Osteoblast (primary cell): ENCODE results near the gene INTS7. TPM values are rescaled to one million over a fixed set of nuclear protein-coding genes. Genes with fewer than 3 reads are reported as not detected.
A peak's percentile ranks its signal among the peaks of the same experiment; 100 is the strongest.

Source experiments
- DNase-seq: peaks from one replicate; pipeline ENCODE4 v3.0.0; 2011; ENCODE audit warnings: low spot score, mixed read lengths; ENCODE audit not compliant: insufficient read length; ENCODE audit errors: missing footprints
- H2AFZ ChIP-seq: 2 replicates; pipeline ENCODE4 v1.6.0; 2011; ENCODE audit warnings: mild to moderate bottlenecking, low read length
- H3K27ac ChIP-seq: 2 replicates; pipeline ENCODE4 v1.5.1; 2011; ENCODE audit warnings: mild to moderate bottlenecking, low read depth, low read length, moderate library complexity
- H3K27me3 ChIP-seq: 2 replicates; pipeline ENCODE4 v1.6.0; 2012; ENCODE audit warnings: mild to moderate bottlenecking, control low read depth, inconsistent platforms, low read length, moderate library complexity; ENCODE audit not compliant: insufficient read depth
- H3K36me3 ChIP-seq: 2 replicates; pipeline ENCODE4 v1.5.1; 2011; ENCODE audit warnings: mild to moderate bottlenecking, low read length, control low read depth, moderate library complexity; ENCODE audit not compliant: insufficient read depth
- H3K4me1 ChIP-seq: 2 replicates; pipeline ENCODE4 v1.5.1; 2011; ENCODE audit warnings: mild to moderate bottlenecking, low read length, control low read depth, moderate library complexity; ENCODE audit not compliant: insufficient read depth
- H3K4me2 ChIP-seq: 2 replicates; pipeline ENCODE4 v1.6.0; 2011; ENCODE audit warnings: mild to moderate bottlenecking, low read length; ENCODE audit not compliant: insufficient read depth
- H3K4me3 ChIP-seq: fragments of 200-600 bp; sonication (generic); 3 replicates; pipeline ENCODE4 v1.5.1; 2012; ENCODE audit warnings: mild to moderate bottlenecking, low read length, inconsistent platforms; ENCODE audit not compliant: insufficient read depth
- H3K79me2 ChIP-seq: 2 replicates; pipeline ENCODE4 v1.6.0; 2012; ENCODE audit warnings: mild to moderate bottlenecking, low read length, control low read depth, inconsistent platforms; ENCODE audit not compliant: insufficient read depth
- H3K9me3 ChIP-seq: 2 replicates; pipeline ENCODE4 v1.5.1; 2011; ENCODE audit warnings: low read depth, low read length, control low read depth
- H4K20me1 ChIP-seq: 2 replicates; pipeline ENCODE4 v1.6.0; 2012; ENCODE audit warnings: mild to moderate bottlenecking, low read length, control low read depth; ENCODE audit not compliant: insufficient read depth
- CTCF ChIP-seq: IDR thresholded peaks from 2 replicates; pipeline ENCODE4 v1.5.1; 2011; ENCODE audit warnings: mild to moderate bottlenecking, low read depth, low read length, moderate library complexity; ENCODE audit errors: extremely low read depth
- total RNA-seq: library from RNA; depleted of rRNA; stranded (reverse); fragments of >200 nt; gene quantifications from 2 replicates; pipeline ENCODE4 v1.2.3, GENCODE V29; 2012

The INTS7 gene
- total RNA-seq, result 20.3 and 21.5 TPM in 2 replicates

- Histone ChIP-seq H3K4me2 (peak within 1 kb of the TSS; percentile 95), H2AFZ (peak within 1 kb of the TSS; percentile 98), H3K4me1 (peaks cover 44% of the 10 kb centered on the region), H3K36me3 (no peaks in the 10 kb centered on the region), H3K9me3 (no peaks in the 10 kb centered on the region), H4K20me1 (peaks cover 6% of the 10 kb centered on the region), H3K4me3 (peak within 1 kb of the TSS; percentile 83), H3K27ac (peak within 1 kb of the TSS; percentile 77), H3K27me3 (no peaks in the 10 kb centered on the region), H3K79me2 (peaks cover 68% of the 10 kb centered on the region)
- TF ChIP-seq CTCF, result peak; percentile 99
- peak; percentile 96 for DNase-seq
Measured at GRCh38 chr1:212035123-212035834, at the start of gene INTS7, which contains the start of gene DTL. Gene INTS7 (minus strand): TSS chr1:212035557. CDS start chr1:212035437, 120 bp downstream. Gene DTL (plus strand): TSS chr1:212035748. CDS start chr1:212035891, 143 bp downstream.

- Histone ChIP-seq H4K20me1 (no peaks in the 10 kb centered on the region), H3K36me3 (peaks cover 3% of the 10 kb centered on the region), H3K9me3 (no peaks in the 10 kb centered on the region), H2AFZ (no peak overlapping the region), H3K4me2 (no peak overlapping the region), H3K4me1 (peaks cover 3% of the 10 kb centered on the region), H3K4me3 (no peak overlapping the region), H3K27ac (no peak overlapping the region), H3K27me3 (no peaks in the 10 kb centered on the region), H3K79me2 (no peaks in the 10 kb centered on the region)
- no peak for DNase-seq
- no peak for TF ChIP-seq CTCF
Measured at GRCh38 chr1:212082765-212083406, 47.5 kb upstream of the INTS7 start.

- H4K20me1 ChIP-seq, result no peaks in the 10 kb centered on the region
- no peak overlapping the region for H3K27ac ChIP-seq
- H3K4me3 ChIP-seq, result no peak overlapping the region
- no peaks in the 10 kb centered on the region for H3K9me3 ChIP-seq
- no peak for TF ChIP-seq CTCF
- no peaks in the 10 kb centered on the region for H3K79me2 ChIP-seq
- DNase-seq, result no peak
- H3K4me2 ChIP-seq, result no peak overlapping the region
- no peaks in the 10 kb centered on the region for H3K4me1 ChIP-seq
- H3K27me3 ChIP-seq, result no peaks in the 10 kb centered on the region
- H2AFZ ChIP-seq, result peak overlapping the region; percentile 48
- H3K36me3 ChIP-seq, result peaks cover 3% of the 10 kb centered on the region
Measured at GRCh38 chr1:212078826-212079225, 43.5 kb upstream of the INTS7 start.

GRCh38 chr1:212077028-212077427 is 41.7 kb upstream of the INTS7 start:
- no peaks in the 10 kb centered on the region for H3K4me1 ChIP-seq

More at GRCh38 chr1:212077028-212077427, 41.7 kb upstream of the INTS7 start:
- no peak overlapping the region for H3K27ac ChIP-seq
- H3K4me2 ChIP-seq, result no peak overlapping the region
- H2AFZ ChIP-seq, result peak overlapping the region; percentile 17
- no peaks in the 10 kb centered on the region for H3K79me2 ChIP-seq
- no peaks in the 10 kb centered on the region for H3K27me3 ChIP-seq
- TF ChIP-seq CTCF, result no peak
- no peaks in the 10 kb centered on the region for H3K9me3 ChIP-seq
- no peaks in the 10 kb centered on the region for H4K20me1 ChIP-seq
- peaks cover 3% of the 10 kb centered on the region for H3K36me3 ChIP-seq
- DNase-seq, result no peak
- no peak overlapping the region for H3K4me3 ChIP-seq
